Measurements from ENCODE around the gene DEUP1.
"Not testable (repeated sequence)": the region's sequence is repeated elsewhere in the genome, so short reads cannot be mapped to it uniquely, and the experiment has no call there.

DNA sequence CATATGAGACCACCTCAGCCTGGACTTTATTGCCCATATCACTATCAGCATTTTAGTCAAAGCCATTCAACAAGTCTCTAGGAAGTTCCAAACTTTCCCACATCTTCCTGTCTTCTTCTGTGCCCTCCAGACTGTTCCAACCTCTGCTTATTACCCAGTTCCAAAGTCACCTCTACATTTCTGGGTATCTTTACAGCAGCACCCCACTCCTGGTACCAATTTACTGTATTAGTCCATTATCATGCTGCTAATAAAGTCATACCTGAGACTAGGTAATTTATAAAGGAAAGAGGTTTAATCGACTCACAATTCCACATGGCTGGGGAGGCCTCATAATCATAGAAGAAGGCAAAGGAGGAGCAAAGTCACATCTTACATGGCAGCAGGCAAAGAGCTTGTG is 16.1 kb upstream of the DEUP1 start:
- TF ChIP-seq, protein P1, sequence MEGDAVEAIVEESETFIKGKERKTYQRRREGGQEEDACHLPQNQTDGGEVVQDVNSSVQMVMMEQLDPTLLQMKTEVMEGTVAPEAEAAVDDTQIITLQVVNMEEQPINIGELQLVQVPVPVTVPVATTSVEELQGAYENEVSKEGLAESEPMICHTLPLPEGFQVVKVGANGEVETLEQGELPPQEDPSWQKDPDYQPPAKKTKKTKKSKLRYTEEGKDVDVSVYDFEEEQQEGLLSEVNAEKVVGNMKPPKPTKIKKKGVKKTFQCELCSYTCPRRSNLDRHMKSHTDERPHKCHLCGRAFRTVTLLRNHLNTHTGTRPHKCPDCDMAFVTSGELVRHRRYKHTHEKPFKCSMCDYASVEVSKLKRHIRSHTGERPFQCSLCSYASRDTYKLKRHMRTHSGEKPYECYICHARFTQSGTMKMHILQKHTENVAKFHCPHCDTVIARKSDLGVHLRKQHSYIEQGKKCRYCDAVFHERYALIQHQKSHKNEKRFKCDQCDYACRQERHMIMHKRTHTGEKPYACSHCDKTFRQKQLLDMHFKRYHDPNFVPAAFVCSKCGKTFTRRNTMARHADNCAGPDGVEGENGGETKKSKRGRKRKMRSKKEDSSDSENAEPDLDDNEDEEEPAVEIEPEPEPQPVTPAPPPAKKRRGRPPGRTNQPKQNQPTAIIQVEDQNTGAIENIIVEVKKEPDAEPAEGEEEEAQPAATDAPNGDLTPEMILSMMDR (IDR thresholded peaks at IDR 0.05) = not testable (repeated sequence)
- TF ChIP-seq POLR2A (IDR thresholded peaks at IDR 0.05) = not testable (repeated sequence)
